SK-N-MC (cell line): Measurements from ENCODE around the gene ETV6.

ENCODE experiments used
- DNase-seq: peaks from one replicate; pipeline ENCODE4 v3.0.0-alpha.2; 2011; ENCODE audit warnings: low read depth, low spot score
- H3K27ac ChIP-seq: fragments of 200-600 bp; sonication (generic); 2 replicates; pipeline ENCODE4 v1.5.1; 2016; ENCODE audit warnings: mixed run types
- H3K36me3 ChIP-seq: fragments of 200-600 bp; sonication (generic); 2 replicates; pipeline ENCODE4 v1.6.1; 2017; ENCODE audit warnings: antibody characterized with exemption, low read length, mixed read lengths; ENCODE audit not compliant: insufficient read depth
- H3K4me3 ChIP-seq: fragments of 200-600 bp; sonication (generic); 2 replicates; pipeline ENCODE4 v1.5.1; 2016
- H3K9ac ChIP-seq: fragments of 200-600 bp; sonication (generic); 2 replicates; pipeline ENCODE4 v1.8.0; 2017; ENCODE audit warnings: mixed run types, mixed read lengths; ENCODE audit not compliant: insufficient read length
- H3K9me3 ChIP-seq: fragments of 200-600 bp; sonication (generic); 2 replicates; pipeline ENCODE4 v1.6.1; 2017; ENCODE audit warnings: low read depth, mild to moderate bottlenecking, antibody characterized with exemption, low read length, moderate library complexity, mixed read lengths
- EZH2 ChIP-seq: fragments of 200-600 bp; sonication (generic); IDR thresholded peaks from one replicate; pipeline ENCODE4 v1.6.1; 2017; ENCODE audit warnings: antibody characterized with exemption
- FOXP2 ChIP-seq: optimal IDR thresholded peaks from 2 replicates; pipeline ENCODE3; 2011; ENCODE audit warnings: mild to moderate bottlenecking, moderate library complexity; ENCODE audit not compliant: insufficient read depth; ENCODE audit errors: extremely low read length, control extremely low read depth
- POLR2AphosphoS5 ChIP-seq: IDR thresholded peaks from 2 replicates; pipeline ENCODE4 v1.6.1; 2012; ENCODE audit warnings: mild to moderate bottlenecking, low read depth, low read length, borderline replicate concordance

ETV6 gene

DNA sequence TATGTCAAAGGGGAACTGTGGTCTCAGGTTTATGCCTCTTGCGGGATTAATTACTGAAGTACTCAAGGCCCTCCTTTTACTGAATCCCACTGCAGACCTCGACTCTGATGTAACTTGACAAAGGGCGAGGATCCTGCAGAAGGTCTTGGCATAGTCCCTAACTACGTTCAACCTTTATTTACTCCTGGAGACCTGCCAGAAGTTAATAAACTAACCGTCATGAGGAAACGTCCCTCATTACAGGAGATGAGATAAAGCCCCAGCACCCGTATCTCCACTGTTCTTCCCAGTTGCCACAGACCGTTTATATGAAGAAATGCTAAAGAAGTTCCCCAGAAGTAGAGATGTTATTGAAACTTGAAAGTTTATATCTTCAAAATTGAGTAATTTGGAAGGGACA, 190.9 kb downstream of the ETV6 start:
- TF ChIP-seq POLR2AphosphoS5 (no peak), FOXP2 (no peak), EZH2 (no peak)
- DNase-seq: no peak
- Histone ChIP-seq H3K9ac (no peak overlapping the region), H3K9me3 (no peaks in the 10 kb centered on the region), H3K4me3 (no peak overlapping the region), H3K27ac (no peak overlapping the region), H3K36me3 (no peaks in the 10 kb centered on the region)

DNA sequence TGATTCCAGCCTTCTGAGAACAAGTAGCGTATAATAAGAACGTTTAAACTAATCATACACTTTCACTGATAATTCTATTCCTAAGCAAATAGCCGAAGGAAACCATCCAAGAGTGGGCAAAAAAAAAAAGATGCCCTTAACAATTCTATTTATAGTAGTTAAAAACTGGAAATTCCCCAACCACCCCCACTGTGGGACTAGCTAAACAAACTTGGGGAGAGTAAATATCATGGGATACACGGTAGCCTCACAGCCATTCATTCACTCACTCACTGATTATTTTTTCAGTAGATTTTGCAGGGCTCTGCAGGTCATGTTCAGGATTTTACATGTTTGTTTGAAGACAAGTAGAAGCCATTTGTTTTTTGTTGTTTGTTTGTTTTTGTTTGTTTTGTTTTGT, 197.0 kb downstream of the ETV6 start:
- no peaks in the 10 kb centered on the region for H3K36me3 ChIP-seq
- H3K9me3 ChIP-seq: no peaks in the 10 kb centered on the region
- no peak for TF ChIP-seq EZH2
- TF ChIP-seq POLR2AphosphoS5: no peak
- no peak for TF ChIP-seq FOXP2
- DNase-seq: no peak
- H3K4me3 ChIP-seq: no peak overlapping the region
- H3K9ac ChIP-seq: no peak overlapping the region
- no peak overlapping the region for H3K27ac ChIP-seq

DNA sequence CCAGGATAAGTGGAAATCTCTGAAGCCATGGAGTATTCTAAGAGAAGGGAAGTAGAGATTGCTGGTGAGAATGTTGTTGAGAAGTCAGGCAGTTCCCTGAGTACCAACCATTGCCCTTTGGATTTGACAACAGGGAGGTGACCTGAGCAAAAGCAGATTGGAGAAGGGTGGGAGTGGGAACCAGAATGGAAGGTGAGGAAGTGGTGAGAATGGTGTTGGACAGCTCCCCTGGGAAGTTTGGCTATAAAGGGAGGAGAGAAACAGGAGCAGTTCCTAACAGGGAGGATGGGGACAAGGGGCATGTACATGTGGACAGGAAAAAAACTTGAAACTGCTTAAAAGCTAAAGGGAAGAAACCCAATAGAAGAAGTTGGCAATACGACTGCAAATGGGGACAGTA, 198.1 kb downstream of the ETV6 start:
- TF ChIP-seq FOXP2: no peak
- no peak for TF ChIP-seq EZH2
- no peak for TF ChIP-seq POLR2AphosphoS5
- Histone ChIP-seq H3K4me3 (no peak overlapping the region), H3K36me3 (no peaks in the 10 kb centered on the region), H3K9me3 (no peaks in the 10 kb centered on the region), H3K27ac (no peak overlapping the region), H3K9ac (no peak overlapping the region)
- no peak for DNase-seq

DNA sequence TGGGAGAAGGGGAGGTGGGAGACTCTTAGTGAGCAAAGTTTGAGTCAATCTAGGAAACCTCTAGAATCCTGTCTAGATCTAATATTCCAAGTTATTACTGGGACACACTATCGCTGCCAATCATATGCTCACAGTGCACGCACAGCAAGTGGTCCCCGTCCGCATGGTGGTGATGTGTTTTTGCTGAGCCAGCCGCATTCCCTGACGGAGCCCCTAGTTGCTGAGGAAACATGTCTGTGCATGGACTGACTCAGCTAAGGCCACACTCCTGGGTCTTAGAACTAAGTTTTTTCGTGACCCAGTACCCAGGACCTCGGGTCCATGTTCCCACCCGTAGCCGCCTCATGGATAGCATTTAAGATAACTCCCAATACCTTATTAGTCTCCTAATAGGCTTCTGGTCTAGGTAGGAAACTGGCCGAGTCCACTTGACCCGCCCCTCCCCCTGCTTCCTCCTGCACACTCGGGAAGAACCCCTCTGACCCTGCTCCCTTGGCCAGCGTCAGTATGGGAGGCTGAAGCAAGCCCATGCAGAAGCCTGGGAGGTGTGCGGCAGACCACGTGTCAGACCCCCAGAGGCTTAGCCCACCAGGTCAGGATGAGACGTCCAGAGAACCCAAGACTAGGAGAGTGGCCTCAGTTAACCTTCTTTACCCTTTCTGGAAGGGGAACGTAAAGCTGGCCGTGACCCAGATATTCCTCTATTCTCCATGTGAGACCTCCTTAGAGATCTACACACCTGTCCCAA, 200.5 kb downstream of the ETV6 start:
- Histone ChIP-seq H3K27ac (no peak overlapping the region), H3K9ac (no peak overlapping the region), H3K36me3 (no peaks in the 10 kb centered on the region), H3K9me3 (no peaks in the 10 kb centered on the region), H3K4me3 (no peak overlapping the region)
- no peak for DNase-seq
- TF ChIP-seq POLR2AphosphoS5 (no peak), EZH2 (no peak), FOXP2 (no peak)

DNA sequence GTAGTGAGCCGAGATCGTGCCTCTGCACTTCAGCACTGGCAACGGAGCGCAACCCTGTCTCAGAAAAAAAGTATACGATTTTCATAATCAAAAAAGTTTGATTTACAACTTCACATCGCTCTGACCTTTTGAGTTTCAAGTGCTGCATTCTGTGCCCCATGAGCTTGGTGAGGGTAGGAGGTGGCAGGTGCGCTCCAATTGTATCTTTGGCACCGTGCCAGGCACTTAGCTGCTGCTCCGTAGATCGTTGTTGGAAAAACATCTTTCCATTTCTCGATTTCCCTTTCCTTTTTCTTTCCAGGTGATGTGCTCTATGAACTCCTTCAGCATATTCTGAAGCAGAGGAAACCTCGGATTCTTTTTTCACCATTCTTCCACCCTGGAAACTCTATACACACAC, 203.7 kb downstream of the ETV6 start:
- H3K9me3 ChIP-seq: no peaks in the 10 kb centered on the region
- no peak overlapping the region for H3K4me3 ChIP-seq

DNA sequence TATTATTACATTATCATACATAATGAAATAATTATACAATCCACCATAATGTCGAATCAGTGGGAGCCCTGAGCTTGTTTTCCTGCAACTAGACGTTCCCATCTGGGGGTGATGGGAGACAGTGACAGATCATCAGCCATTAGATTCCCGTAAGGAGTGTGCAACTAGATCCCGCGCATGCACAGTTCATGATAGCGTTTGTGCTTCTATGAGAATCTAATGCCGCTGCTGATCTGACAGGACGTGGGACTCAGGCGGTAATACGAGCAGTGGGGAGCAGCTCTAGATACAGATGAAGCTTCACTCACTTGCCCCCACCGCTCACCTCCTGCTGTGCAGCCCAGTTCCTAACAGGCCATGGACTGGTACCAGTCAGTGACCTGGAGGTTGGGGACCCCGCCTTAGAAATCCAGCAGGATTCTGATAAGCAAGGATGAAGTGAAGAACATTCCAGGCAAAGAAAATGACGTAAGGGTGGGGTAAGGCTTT, 204.6 kb downstream of the ETV6 start:
- no peak overlapping the region for H3K27ac ChIP-seq
- H3K4me3 ChIP-seq: no peak overlapping the region
- H3K9ac ChIP-seq: no peak overlapping the region
- TF ChIP-seq POLR2AphosphoS5 (no peak), EZH2 (no peak), FOXP2 (no peak)
- H3K36me3 ChIP-seq: no peaks in the 10 kb centered on the region
- DNase-seq: no peak
- no peaks in the 10 kb centered on the region for H3K9me3 ChIP-seq

More for the DNA sequence above, 203.7 kb downstream of the ETV6 start:
- no peak overlapping the region for H3K9ac ChIP-seq
- no peak for DNase-seq
- H3K27ac ChIP-seq: no peak overlapping the region
- H3K36me3 ChIP-seq: no peaks in the 10 kb centered on the region
- TF ChIP-seq POLR2AphosphoS5: no peak

DNA sequence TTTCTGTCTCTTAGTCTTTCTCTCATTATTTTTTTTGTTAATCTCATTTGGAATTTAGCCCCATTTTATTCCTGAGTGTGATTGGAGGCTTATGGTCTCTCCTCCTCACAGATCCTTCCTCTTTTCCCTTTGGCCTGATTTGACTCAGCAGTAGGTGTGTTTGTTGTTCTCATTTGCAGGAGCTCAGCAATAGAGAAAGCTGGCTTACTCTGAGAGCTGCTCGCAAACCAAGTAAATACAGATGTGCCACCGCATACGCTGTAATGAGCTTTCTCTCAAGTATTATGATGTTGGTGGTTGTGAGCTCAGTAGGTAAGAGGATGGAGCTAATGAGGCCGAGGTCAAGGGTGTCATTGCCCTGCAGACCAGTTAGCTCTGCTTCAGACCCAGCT, 206.5 kb downstream of the ETV6 start:
- TF ChIP-seq POLR2AphosphoS5 (no peak), FOXP2 (no peak), EZH2 (no peak)
- no peak overlapping the region for H3K9ac ChIP-seq
- peak overlapping the region; percentile 73 for H3K4me3 ChIP-seq
- no peaks in the 10 kb centered on the region for H3K9me3 ChIP-seq
- no peak for DNase-seq
- no peaks in the 10 kb centered on the region for H3K36me3 ChIP-seq
- H3K27ac ChIP-seq: peak overlapping the region; percentile 92

DNA sequence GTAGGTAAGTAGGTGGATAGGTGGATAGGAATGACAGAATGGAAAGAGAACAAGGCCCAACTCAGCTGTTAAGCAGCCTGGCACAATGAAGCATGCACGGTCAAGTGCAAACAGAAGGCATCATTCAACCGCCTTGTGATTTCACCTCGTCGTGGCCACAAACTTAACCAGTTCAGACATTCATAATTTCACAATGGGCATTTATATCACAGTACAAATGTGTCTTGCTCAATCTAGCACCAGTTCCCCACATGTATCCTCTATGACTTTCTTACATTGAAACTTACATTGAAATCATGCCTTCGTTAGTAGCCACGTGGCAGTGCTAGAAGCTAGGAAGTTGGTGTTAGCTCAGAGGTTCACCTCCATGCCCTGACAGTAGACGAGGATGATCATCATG, 207.5 kb downstream of the ETV6 start:
- DNase-seq: no peak
- Histone ChIP-seq H3K9me3 (no peaks in the 10 kb centered on the region), H3K4me3 (no peak overlapping the region), H3K36me3 (no peaks in the 10 kb centered on the region), H3K27ac (no peak overlapping the region), H3K9ac (no peak overlapping the region)
- TF ChIP-seq FOXP2 (no peak), EZH2 (no peak), POLR2AphosphoS5 (no peak)

DNA sequence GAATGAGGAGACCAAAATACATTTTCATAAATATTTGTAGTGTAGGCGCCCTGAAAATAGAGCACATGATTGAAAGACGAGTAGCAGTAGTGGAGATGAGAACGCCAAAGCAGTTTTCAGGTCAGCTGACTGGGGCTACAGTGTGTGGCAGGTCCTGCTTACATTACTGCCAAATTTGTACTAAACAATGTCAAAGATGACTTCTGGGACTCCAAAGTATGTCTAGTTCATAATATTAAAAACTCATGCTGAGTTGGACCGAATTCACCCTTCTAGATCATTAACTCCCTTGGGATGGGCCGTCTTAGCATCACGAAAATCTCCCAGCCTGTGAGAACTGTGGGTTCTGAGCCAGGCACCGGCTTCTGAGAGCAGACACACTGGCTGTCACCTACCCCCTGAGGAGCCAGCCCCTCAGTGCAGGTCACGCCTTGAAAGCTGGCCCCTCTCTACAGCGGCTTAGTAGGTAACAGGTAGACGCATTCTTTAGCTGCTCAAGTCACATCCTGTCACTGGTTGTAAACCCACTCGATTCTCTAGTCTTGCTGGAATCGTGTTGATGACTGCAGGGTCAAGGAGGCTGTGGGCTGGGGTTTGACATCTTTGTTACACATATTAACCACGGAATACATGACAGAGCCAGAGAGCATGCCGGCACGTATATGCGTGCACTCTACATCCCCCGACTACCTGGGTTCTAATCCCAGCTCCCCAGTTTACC, 210.4 kb downstream of the ETV6 start:
- H3K36me3 ChIP-seq: no peaks in the 10 kb centered on the region
- no peak for DNase-seq

More for the DNA sequence above, 210.4 kb downstream of the ETV6 start:
- Histone ChIP-seq H3K4me3 (no peak overlapping the region), H3K9ac (no peak overlapping the region), H3K27ac (no peak overlapping the region), H3K9me3 (no peaks in the 10 kb centered on the region)
- TF ChIP-seq POLR2AphosphoS5 (no peak), EZH2 (no peak), FOXP2 (no peak)
